PC-3 (cell line): ENCODE measurements around the gene BACH2. TPM values are rescaled to one million over a fixed set of nuclear protein-coding genes. Genes with fewer than 3 reads are reported as not detected.

Experiments
- ATAC-seq: fragments of 200-7000 bp; cut with Tn5 transposase; 2 replicates; pipeline ENCODE4 v1.9.1; 2020; ENCODE audit warnings: mild to moderate bottlenecking, moderate library complexity
- BruUV-seq: library from RNA; stranded (reverse); fragments of 400-500 nt; replicated peaks from 2 replicates; lab custom pipeline; 2021; lab: Mats Ljungman, UMichigan
- CTCF ChIA-PET: fragments of 300-600 bp; sonication (Branson Sonifier 250); formaldehyde crosslinking; loops from one replicate; lab custom pipeline; 2022; ENCODE audit warnings: antibody characterized with exemption; lab: Charles Lee
- POLR2A ChIA-PET: fragments of 300-600 bp; sonication (Branson Sonifier 250); formaldehyde crosslinking; loops from one replicate; lab custom pipeline; 2022; ENCODE audit warnings: antibody characterized with exemption; ENCODE audit not compliant: unreplicated experiment; lab: Charles Lee
- DNase-seq: peaks from one replicate; pipeline ENCODE4 v3.0.0-alpha.2; 2015
- H2AFZ ChIP-seq: fragments of 300-600 bp; sonication (generic); 2 replicates; pipeline ENCODE4 v1.6.0; 2016; ENCODE audit warnings: antibody characterized with exemption, low read length
- H3F3A ChIP-seq: fragments of 300-600 bp; sonication (generic); one replicate; pipeline ENCODE4 v1.6.0; 2017; ENCODE audit warnings: antibody characterized with exemption, low read length, control low read depth, mild to moderate bottlenecking; ENCODE audit not compliant: unreplicated experiment
- H3K27ac ChIP-seq: fragments of 300-600 bp; sonication (generic); 2 replicates; pipeline ENCODE4 v1.5.1; 2016; ENCODE audit warnings: mild to moderate bottlenecking, low read length
- H3K27me3 ChIP-seq: fragments of 300-600 bp; sonication (generic); 2 replicates; pipeline ENCODE4 v1.6.1; 2016; ENCODE audit warnings: low read length, mixed read lengths
- H3K36me3 ChIP-seq: fragments of 300-600 bp; sonication (generic); 2 replicates; pipeline ENCODE4 v1.6.1; 2016; ENCODE audit warnings: low read depth, mixed run types, low read length, mixed read lengths
- H3K4me1 ChIP-seq: fragments of 300-600 bp; sonication (generic); 2 replicates; pipeline ENCODE4 v1.5.1; 2016; ENCODE audit warnings: low read length; ENCODE audit not compliant: insufficient read depth
- H3K4me2 ChIP-seq: fragments of 300-600 bp; sonication (generic); 2 replicates; pipeline ENCODE4 v1.6.0; 2016; ENCODE audit warnings: low read length
- H3K4me3 ChIP-seq: fragments of 300-600 bp; sonication (generic); 2 replicates; pipeline ENCODE4 v1.5.1; 2016; ENCODE audit warnings: mild to moderate bottlenecking, low read length, mixed read lengths
- H3K79me2 ChIP-seq: fragments of 300-600 bp; sonication (generic); 2 replicates; pipeline ENCODE4 v1.6.1; 2017; ENCODE audit warnings: low read length, mixed read lengths
- H3K9ac ChIP-seq: fragments of 300-600 bp; sonication (generic); 2 replicates; pipeline ENCODE4 v1.6.0; 2016; ENCODE audit warnings: mild to moderate bottlenecking, low read length
- H3K9me2 ChIP-seq: fragments of 300-600 bp; sonication (generic); replicated peaks from 2 replicates; pipeline ENCODE4 v1.6.1; 2016; ENCODE audit warnings: mixed run types, low read length, mixed read lengths
- H3K9me3 ChIP-seq: fragments of 300-600 bp; sonication (generic); 2 replicates; pipeline ENCODE4 v1.6.1; 2016; ENCODE audit warnings: low read length, mixed read lengths
- H4K20me1 ChIP-seq: fragments of 300-600 bp; sonication (generic); 2 replicates; pipeline ENCODE4 v1.6.1; 2016; ENCODE audit warnings: low read length, mixed read lengths
- EZH2 ChIP-seq: fragments of 300-600 bp; sonication (generic); IDR thresholded peaks from one replicate; pipeline ENCODE4 v1.6.1; 2017; ENCODE audit warnings: antibody characterized with exemption, mild to moderate bottlenecking, low read length; ENCODE audit not compliant: unreplicated experiment
- EZH2phosphoT487 ChIP-seq: fragments of 300-600 bp; sonication (generic); IDR thresholded peaks from 2 replicates; pipeline ENCODE4 v1.6.1; 2018; ENCODE audit warnings: mild to moderate bottlenecking, antibody characterized with exemption, low read length, borderline replicate concordance
- intact Hi-C: fragments of 100-400 bp; cut with micrococcal nuclease; formaldehyde crosslinking; loops from 2 replicates; pipeline ENCODE4 v1.9.0; 2023
- total RNA-seq: library from RNA; depleted of rRNA; stranded (reverse); fragments of >200 nt; gene quantifications from 2 replicates; pipeline ENCODE4 v1.2.3, GENCODE V29; 2014
- TF ChIP-seq, protein P1 (sequence below): fragments of 300-600 bp; sonication (generic); conservative IDR thresholded peaks from 2 replicates; pipeline ENCODE4 v1.5.1; 2017; ENCODE audit warnings: antibody characterized with exemption, low read depth, mild to moderate bottlenecking, low read length

Gene BACH2
- total RNA-seq, 1 experiment from 2014 or later = 7.0 TPM

- H3K9ac ChIP-seq = no peak overlapping the region
- H3K27me3 ChIP-seq = no peaks in the 10 kb centered on the region
- ATAC-seq (no peak), DNase-seq (no peak)
- 0 out of 2 replicates have a peak overlapping the region, but pooled peaks have one; percentile 11 for H3K4me2 ChIP-seq
- CTCF ChIA-PET = no interaction called here
- no peaks in the 10 kb centered on the region for H3K79me2 ChIP-seq
- no peak overlapping the region for H3K27ac ChIP-seq
- no peaks in the 10 kb centered on the region for H3K36me3 ChIP-seq
- POLR2A ChIA-PET = no interaction called here
- H3K9me3 ChIP-seq = no peaks in the 10 kb centered on the region
- no peak overlapping the region for H3K4me3 ChIP-seq
- H3K4me1 ChIP-seq = peaks cover 3% of the 10 kb centered on the region; the same call in 1 of the 2 replicates
- no peak for TF ChIP-seq EZH2phosphoT487
- no peak for TF ChIP-seq EZH2
- TF ChIP-seq, protein P1, sequence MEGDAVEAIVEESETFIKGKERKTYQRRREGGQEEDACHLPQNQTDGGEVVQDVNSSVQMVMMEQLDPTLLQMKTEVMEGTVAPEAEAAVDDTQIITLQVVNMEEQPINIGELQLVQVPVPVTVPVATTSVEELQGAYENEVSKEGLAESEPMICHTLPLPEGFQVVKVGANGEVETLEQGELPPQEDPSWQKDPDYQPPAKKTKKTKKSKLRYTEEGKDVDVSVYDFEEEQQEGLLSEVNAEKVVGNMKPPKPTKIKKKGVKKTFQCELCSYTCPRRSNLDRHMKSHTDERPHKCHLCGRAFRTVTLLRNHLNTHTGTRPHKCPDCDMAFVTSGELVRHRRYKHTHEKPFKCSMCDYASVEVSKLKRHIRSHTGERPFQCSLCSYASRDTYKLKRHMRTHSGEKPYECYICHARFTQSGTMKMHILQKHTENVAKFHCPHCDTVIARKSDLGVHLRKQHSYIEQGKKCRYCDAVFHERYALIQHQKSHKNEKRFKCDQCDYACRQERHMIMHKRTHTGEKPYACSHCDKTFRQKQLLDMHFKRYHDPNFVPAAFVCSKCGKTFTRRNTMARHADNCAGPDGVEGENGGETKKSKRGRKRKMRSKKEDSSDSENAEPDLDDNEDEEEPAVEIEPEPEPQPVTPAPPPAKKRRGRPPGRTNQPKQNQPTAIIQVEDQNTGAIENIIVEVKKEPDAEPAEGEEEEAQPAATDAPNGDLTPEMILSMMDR = no peak
- no peaks in the 10 kb centered on the region for H3F3A ChIP-seq
- no peaks in the 10 kb centered on the region for H3K9me2 ChIP-seq
- H4K20me1 ChIP-seq = no peaks in the 10 kb centered on the region
- no peak overlapping the region for H2AFZ ChIP-seq
- intact Hi-C loops = no loop called here
- no TSS peak for BruUV-seq
Observed at GRCh38 chr6:90187437-90188121, 109.1 kb downstream of the BACH2 start.

DNA sequence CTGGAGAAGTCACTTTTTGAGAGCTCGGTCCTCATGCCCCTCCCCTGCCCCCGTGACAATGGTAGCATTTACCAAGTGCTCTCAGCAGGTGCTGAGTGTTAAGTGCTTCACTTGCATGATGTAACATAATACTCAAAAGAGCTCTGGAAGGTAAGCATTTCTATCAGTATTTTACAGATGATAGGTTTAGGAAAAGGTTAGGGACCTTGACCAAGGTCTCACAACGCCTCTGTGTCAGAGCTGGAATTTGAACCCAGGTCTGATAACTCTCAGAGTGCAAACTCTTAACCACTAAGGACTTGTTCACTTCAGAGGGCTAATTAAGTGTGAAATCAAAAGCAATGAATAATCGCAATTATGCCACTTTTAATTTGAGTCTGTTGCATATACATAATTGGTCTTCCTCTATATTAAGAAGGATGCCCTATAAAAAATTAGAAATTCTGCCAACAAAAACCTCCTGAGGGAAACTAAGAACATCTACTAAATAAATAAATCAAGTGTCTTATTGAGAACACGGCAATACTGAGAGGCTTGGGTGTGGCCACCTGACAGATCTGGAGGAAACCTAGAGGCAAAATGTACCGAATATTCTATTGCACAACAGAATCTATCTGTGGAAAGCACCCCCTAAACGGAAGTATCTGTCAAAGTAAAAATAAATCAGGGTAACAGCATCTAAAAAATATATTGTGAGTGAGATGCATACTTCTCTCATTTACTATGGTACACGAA, 109.8 kb downstream of the BACH2 start:
- ChIA-PET POLR2A (no interaction called here), CTCF (no interaction called here)
- intact Hi-C loops = no loop called here
- BruUV-seq = no TSS peak
- Histone ChIP-seq H3K9me3 (no peaks in the 10 kb centered on the region), H3K4me1 (peaks cover 3% of the 10 kb centered on the region; the same call in 1 of the 2 replicates), H3K36me3 (no peaks in the 10 kb centered on the region), H3K27ac (no peak overlapping the region), H3K4me3 (no peak overlapping the region), H2AFZ (no peak overlapping the region), H3K9ac (no peak overlapping the region), H4K20me1 (no peaks in the 10 kb centered on the region), H3F3A (no peaks in the 10 kb centered on the region), H3K4me2 (0 out of 2 replicates have a peak overlapping the region, but pooled peaks have one; percentile 11), H3K27me3 (no peaks in the 10 kb centered on the region), H3K79me2 (no peaks in the 10 kb centered on the region), H3K9me2 (no peaks in the 10 kb centered on the region)
- no peak for ATAC-seq
- no peak for DNase-seq
- no peak for TF ChIP-seq EZH2phosphoT487
- TF ChIP-seq EZH2 = no peak
- TF ChIP-seq, protein P1 = no peak
